ENCODE data around the gene AQP3. TPM values are rescaled to one million over a fixed set of nuclear protein-coding genes. Genes with fewer than 3 reads are reported as not detected.
"Not testable (repeated sequence)": the region's sequence is repeated elsewhere in the genome, so short reads cannot be mapped to it uniquely, and the experiment has no call there.

The AQP3 gene
- total RNA-seq, 2 donors from 2014 or later: 206 to 225 TPM

DNA sequence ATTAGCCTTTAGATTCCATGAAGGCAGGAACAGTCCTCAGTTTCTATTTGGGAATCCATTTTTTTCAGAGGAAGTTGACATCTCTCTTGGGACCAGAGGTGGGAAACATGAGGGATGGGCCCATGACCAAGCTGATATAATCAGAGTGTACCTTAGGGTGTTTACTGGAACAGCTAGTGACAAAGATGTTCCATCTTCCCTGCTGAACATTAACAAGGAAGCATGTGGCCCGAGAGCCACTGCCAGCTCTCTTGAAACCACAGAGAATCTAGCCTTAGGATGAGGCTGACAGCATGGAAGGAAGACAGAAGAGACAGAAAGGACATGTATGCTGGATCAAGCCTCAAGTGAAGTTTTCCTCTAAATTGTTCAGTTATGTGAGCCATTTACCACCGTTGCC, 16.0 kb downstream of the AQP3 start:
- Mint-ChIP-seq H3K27ac (no peak overlapping the region), H3K4me3 (no peak overlapping the region)
- no peak for ATAC-seq

GRCh38 chr9:33430942-33431341, 16.5 kb downstream of the AQP3 start:
- peaks cover 32% of the 10 kb centered on the region for H3K4me1 Mint-ChIP-seq
- H3K36me3 Mint-ChIP-seq (ENCODE audit: low read depth): peaks cover 3% of the 10 kb centered on the region
- H3K9me3 ChIP-seq (ENCODE audit: control insufficient read depth, low read length, poor library complexity, severe bottlenecking): no peaks in the 10 kb centered on the region
- H3K4me3 Mint-ChIP-seq: no peak overlapping the region
- no peaks in the 10 kb centered on the region for H3K27me3 Mint-ChIP-seq
- H3K27ac Mint-ChIP-seq: no peak overlapping the region
- DNase-seq (no peak), ATAC-seq (no peak)

More for the DNA sequence above, 16.0 kb downstream of the AQP3 start:
- H3K9me3 ChIP-seq (ENCODE audit: control insufficient read depth, low read length, poor library complexity, severe bottlenecking): no peaks in the 10 kb centered on the region
- no peak for DNase-seq
- Mint-ChIP-seq H3K36me3 (ENCODE audit: low read depth) (peaks cover 3% of the 10 kb centered on the region), H3K27me3 (no peaks in the 10 kb centered on the region), H3K4me1 (peaks cover 28% of the 10 kb centered on the region)

GRCh38 chr9:33429256-33429985, 18.0 kb downstream of the AQP3 start:
- Mint-ChIP-seq H3K4me3 (no peak overlapping the region), H3K27ac (peak overlapping the region; percentile 27), H3K36me3 (ENCODE audit: low read depth) (peaks cover 3% of the 10 kb centered on the region), H3K4me1 (peaks cover 24% of the 10 kb centered on the region), H3K27me3 (no peaks in the 10 kb centered on the region)
- DNase-seq (no peak), ATAC-seq (no peak)
- H3K9me3 ChIP-seq (ENCODE audit: control insufficient read depth, low read length, poor library complexity, severe bottlenecking): no peaks in the 10 kb centered on the region

DNA sequence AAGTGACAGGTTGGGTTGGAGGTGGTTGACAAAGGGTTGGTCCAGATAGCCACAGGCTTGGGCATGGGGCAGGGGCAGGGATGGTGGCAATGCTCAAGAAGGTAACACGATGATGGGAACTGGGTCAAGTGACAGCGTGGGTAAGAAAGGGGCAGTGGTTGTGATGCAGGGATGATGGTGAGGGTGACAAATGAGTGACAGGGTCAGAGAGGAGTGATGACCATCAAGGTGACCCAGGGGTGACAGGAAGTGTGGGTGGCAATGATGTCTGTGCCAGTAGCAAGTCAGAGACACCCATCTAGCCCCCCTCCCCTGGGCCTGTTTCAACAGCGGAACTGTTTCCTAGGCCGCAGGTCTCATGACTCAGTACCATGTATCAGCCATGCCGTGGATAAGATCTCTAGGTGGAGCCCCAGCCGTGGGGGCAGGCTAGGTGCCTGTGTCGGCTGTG, 20.5 kb downstream of the AQP3 start:
- Mint-ChIP-seq H3K36me3 (ENCODE audit: low read depth) (peaks cover 3% of the 10 kb centered on the region), H3K4me1 (peaks cover 18% of the 10 kb centered on the region), H3K27ac (peak overlapping the region; percentile 81), H3K4me3 (no peak overlapping the region), H3K27me3 (no peaks in the 10 kb centered on the region)
- ATAC-seq (peak; percentile 93), DNase-seq (no peak)
- no peaks in the 10 kb centered on the region for H3K9me3 ChIP-seq (ENCODE audit: control insufficient read depth, low read length, poor library complexity, severe bottlenecking)

GRCh38 chr9:33425128-33425533, 22.3 kb downstream of the AQP3 start:
- H3K36me3 Mint-ChIP-seq (ENCODE audit: low read depth): peaks cover 3% of the 10 kb centered on the region
- no peaks in the 10 kb centered on the region for H3K27me3 Mint-ChIP-seq
- H3K4me3 Mint-ChIP-seq: no peak overlapping the region
- H3K4me1 Mint-ChIP-seq: peaks cover 22% of the 10 kb centered on the region
- DNase-seq (no peak), ATAC-seq (no peak)
- no peaks in the 10 kb centered on the region for H3K9me3 ChIP-seq (ENCODE audit: control insufficient read depth, low read length, poor library complexity, severe bottlenecking)
- no peak overlapping the region for H3K27ac Mint-ChIP-seq

DNA sequence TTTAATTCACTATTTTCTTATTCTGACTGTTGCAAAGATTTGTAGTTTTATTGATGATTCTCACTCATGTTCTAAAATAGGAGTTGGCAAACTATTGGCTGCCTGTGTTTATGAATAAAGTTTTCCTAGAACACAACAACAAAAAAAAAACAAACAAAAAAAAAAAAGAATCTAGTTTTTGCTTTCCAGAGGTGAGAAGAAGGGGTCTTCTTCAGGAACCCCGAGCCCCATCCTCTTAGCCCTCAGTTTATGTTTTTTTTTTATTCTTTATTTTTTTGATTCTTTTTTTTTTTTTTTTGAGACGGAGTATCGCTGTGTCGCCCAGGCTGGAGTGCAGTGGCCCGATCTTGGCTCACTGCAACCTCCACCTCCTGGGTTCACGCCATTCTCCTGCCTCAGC, 22.9 kb downstream of the AQP3 start:
- H3K27me3 Mint-ChIP-seq; H3K9me3 ChIP-seq (ENCODE audit: control insufficient read depth, low read length, poor library complexity, severe bottlenecking); H3K36me3 Mint-ChIP-seq (ENCODE audit: low read depth); H3K4me3 Mint-ChIP-seq; DNase-seq; ATAC-seq; H3K27ac Mint-ChIP-seq: not testable (repeated sequence)
- peaks cover 26% of the 10 kb centered on the region for H3K4me1 Mint-ChIP-seq

- H3K9me3 ChIP-seq (ENCODE audit: control insufficient read depth, low read length, poor library complexity, severe bottlenecking); H3K36me3 Mint-ChIP-seq (ENCODE audit: low read depth); DNase-seq; ATAC-seq; H3K4me3 Mint-ChIP-seq; H3K27ac Mint-ChIP-seq; H3K27me3 Mint-ChIP-seq: not testable (repeated sequence)
- H3K4me1 Mint-ChIP-seq: peaks cover 28% of the 10 kb centered on the region
Measured at GRCh38 chr9:33424043-33424442, 23.4 kb downstream of the AQP3 start.

- peak overlapping the region; percentile 89 for H3K27ac Mint-ChIP-seq
- DNase-seq: no peak
- ATAC-seq: no peak
- H3K27me3 Mint-ChIP-seq: no peaks in the 10 kb centered on the region
- H3K9me3 ChIP-seq (ENCODE audit: control insufficient read depth, low read length, poor library complexity, severe bottlenecking): no peaks in the 10 kb centered on the region
- H3K36me3 Mint-ChIP-seq (ENCODE audit: low read depth): no peaks in the 10 kb centered on the region
- H3K4me1 Mint-ChIP-seq: peaks cover 51% of the 10 kb centered on the region
- peak overlapping the region; percentile 52 for H3K4me3 Mint-ChIP-seq
Measured at GRCh38 chr9:33419708-33420303, 27.6 kb downstream of the AQP3 start.

GRCh38 chr9:33418090-33418489, 29.3 kb downstream of the AQP3 start:
- H3K9me3 ChIP-seq (ENCODE audit: control insufficient read depth, low read length, poor library complexity, severe bottlenecking): no peaks in the 10 kb centered on the region
- peak overlapping the region; percentile 97 for H3K27ac Mint-ChIP-seq
- ATAC-seq: no peak
- H3K27me3 Mint-ChIP-seq: no peaks in the 10 kb centered on the region
- no peak for DNase-seq
- no peaks in the 10 kb centered on the region for H3K36me3 Mint-ChIP-seq (ENCODE audit: low read depth)
- H3K4me3 Mint-ChIP-seq: peak overlapping the region; percentile 90
- peaks cover 59% of the 10 kb centered on the region for H3K4me1 Mint-ChIP-seq

DNA sequence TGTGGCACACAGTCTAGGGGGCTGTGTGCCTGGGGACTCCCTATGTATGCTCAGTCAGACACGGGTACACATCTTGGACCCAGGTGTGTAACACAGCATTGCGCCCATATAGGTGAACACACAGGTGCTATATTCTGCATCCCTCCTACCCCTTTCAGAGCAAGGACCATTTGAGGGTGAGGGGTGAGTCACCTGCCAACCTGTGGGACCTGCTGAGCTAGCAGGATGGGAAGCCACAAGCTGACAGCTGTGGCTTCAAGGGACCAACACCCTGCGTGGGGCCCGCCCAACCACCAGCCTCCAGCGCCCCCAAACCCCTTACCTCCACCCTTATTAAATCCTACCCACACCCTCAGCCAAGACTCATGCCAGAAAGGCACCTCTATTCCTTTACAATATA, 30.4 kb downstream of the AQP3 start:
- H3K4me1 Mint-ChIP-seq: peaks cover 59% of the 10 kb centered on the region

DNA sequence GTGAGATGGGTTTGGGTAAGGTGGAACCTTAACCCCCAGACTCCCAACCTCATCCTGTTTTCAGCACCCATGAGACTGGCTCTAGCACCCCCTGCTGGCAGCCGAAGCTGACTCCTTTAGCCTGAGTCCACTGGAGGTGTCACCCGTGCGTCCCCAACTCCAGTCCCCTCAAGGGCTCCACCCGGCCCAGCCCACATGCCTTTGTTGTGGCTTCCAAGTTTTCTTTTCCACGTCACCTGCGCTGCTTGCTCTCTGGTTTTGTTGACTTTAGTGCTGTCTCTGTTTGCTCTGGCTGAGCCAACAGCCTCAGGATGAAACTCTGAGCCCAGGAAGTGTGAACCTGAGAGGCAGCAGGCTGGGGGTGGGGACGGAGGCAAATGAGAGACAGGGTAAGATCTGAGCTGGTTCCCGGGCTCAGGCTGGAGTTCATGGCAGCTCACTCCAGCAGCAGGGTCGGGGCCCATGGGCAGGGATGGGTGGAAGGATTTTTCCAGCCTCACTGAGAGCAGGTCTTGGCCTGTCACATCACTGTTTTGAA, 31.8 kb downstream of the AQP3 start:
- Mint-ChIP-seq H3K4me3 (peak overlapping the region; percentile 90), H3K4me1 (peaks cover 58% of the 10 kb centered on the region), H3K27ac (peak overlapping the region; percentile 97), H3K27me3 (no peaks in the 10 kb centered on the region), H3K36me3 (ENCODE audit: low read depth) (no peaks in the 10 kb centered on the region)
- DNase-seq: peak; percentile 79 to 98 (median 86)
- peak; percentile 92 for ATAC-seq
- no peaks in the 10 kb centered on the region for H3K9me3 ChIP-seq (ENCODE audit: control insufficient read depth, low read length, poor library complexity, severe bottlenecking)

More for the DNA sequence above, 30.4 kb downstream of the AQP3 start:
- no peaks in the 10 kb centered on the region for H3K36me3 Mint-ChIP-seq (ENCODE audit: low read depth)
- H3K4me3 Mint-ChIP-seq: peak overlapping the region; percentile 90
- ATAC-seq (peak; percentile 19), DNase-seq (peak in 2 of 3 donors; percentile 22 to 26)
- no peaks in the 10 kb centered on the region for H3K27me3 Mint-ChIP-seq
- no peaks in the 10 kb centered on the region for H3K9me3 ChIP-seq (ENCODE audit: control insufficient read depth, low read length, poor library complexity, severe bottlenecking)
- H3K27ac Mint-ChIP-seq: peak overlapping the region; percentile 97

- H3K4me3 Mint-ChIP-seq: peak overlapping the region; percentile 90
- no peak for DNase-seq
Measured at GRCh38 chr9:33414889-33415500, 32.4 kb downstream of the AQP3 start.

GRCh38 chr9:33414268-33414667, 33.1 kb downstream of the AQP3 start:
- Mint-ChIP-seq H3K27me3 (no peaks in the 10 kb centered on the region), H3K27ac (peak overlapping the region; percentile 97), H3K4me3 (peak overlapping the region; percentile 90), H3K36me3 (ENCODE audit: low read depth) (no peaks in the 10 kb centered on the region), H3K4me1 (peaks cover 47% of the 10 kb centered on the region)
- DNase-seq (no peak), ATAC-seq (no peak)
- H3K9me3 ChIP-seq (ENCODE audit: control insufficient read depth, low read length, poor library complexity, severe bottlenecking): no peaks in the 10 kb centered on the region

More at GRCh38 chr9:33414889-33415500, 32.4 kb downstream of the AQP3 start:
- no peaks in the 10 kb centered on the region for H3K36me3 Mint-ChIP-seq (ENCODE audit: low read depth)
- H3K4me1 Mint-ChIP-seq: peaks cover 54% of the 10 kb centered on the region
- no peaks in the 10 kb centered on the region for H3K9me3 ChIP-seq (ENCODE audit: control insufficient read depth, low read length, poor library complexity, severe bottlenecking)
- no peak for ATAC-seq
- H3K27me3 Mint-ChIP-seq: no peaks in the 10 kb centered on the region
- peak overlapping the region; percentile 97 for H3K27ac Mint-ChIP-seq
